LNCaP clone FGC (cell line): ENCODE measurements around the gene LAMA4.

Experiments used
- DNase-seq: peaks from one replicate; pipeline ENCODE4 v3.0.0-alpha.2; 2011; ENCODE audit warnings: low read depth
- H3K4me3 ChIP-seq: 2 replicates; pipeline ENCODE4 v1.5.1; 2011; ENCODE audit warnings: mild to moderate bottlenecking, low read depth, low read length, control low read depth
- CTCF ChIP-seq: IDR thresholded peaks from 2 replicates; pipeline ENCODE4 v1.5.1; 2012; ENCODE audit warnings: mild to moderate bottlenecking; ENCODE audit not compliant: control insufficient read depth, insufficient read depth; ENCODE audit errors: extremely low read depth

Gene LAMA4

GRCh38 chr6:112118034-112118433 is 136.3 kb downstream of the LAMA4 start:
- no peak for TF ChIP-seq CTCF
- no peak for DNase-seq
- no peak overlapping the region for H3K4me3 ChIP-seq

- no peak for TF ChIP-seq CTCF
- H3K4me3 ChIP-seq = no peak overlapping the region
- no peak for DNase-seq
These were observed 136.8 kb downstream of the LAMA4 start for GRCh38 chr6:112117554-112117953.

- H3K4me3 ChIP-seq = no peak overlapping the region
- DNase-seq = no peak
- TF ChIP-seq CTCF = no peak
These were observed 138.1 kb downstream of the LAMA4 start for GRCh38 chr6:112116221-112116620.

GRCh38 chr6:112114577-112115223 is 139.7 kb downstream of the LAMA4 start:
- no peak for TF ChIP-seq CTCF

GRCh38 chr6:112113918-112114317 is 140.4 kb downstream of the LAMA4 start:
- no peak for TF ChIP-seq CTCF
- no peak for DNase-seq
- no peak overlapping the region for H3K4me3 ChIP-seq

More at GRCh38 chr6:112114577-112115223, 139.7 kb downstream of the LAMA4 start:
- H3K4me3 ChIP-seq = no peak overlapping the region
- DNase-seq = no peak

GRCh38 chr6:112113431-112113830 is 140.9 kb downstream of the LAMA4 start:
- no peak overlapping the region for H3K4me3 ChIP-seq
- no peak for TF ChIP-seq CTCF
- DNase-seq = no peak

GRCh38 chr6:112109262-112109661 is 145.1 kb downstream of the LAMA4 start:
- H3K4me3 ChIP-seq = no peak overlapping the region
- no peak for TF ChIP-seq CTCF
- no peak for DNase-seq
